GM12878 (cell line): Measurements from ENCODE around the gene DIPK1A. TPM values are rescaled to one million over a fixed set of nuclear protein-coding genes. Genes with fewer than 3 reads are reported as not detected.

Experiments used
- ATAC-seq: fragments of 200-7000 bp; cut with Tn5 transposase; 3 replicates; pipeline ENCODE4 v1.9.1; 2020; ENCODE audit warnings: mild to moderate bottlenecking, moderate library complexity
- BruUV-seq: library from RNA; stranded (reverse); fragments of 400-500 nt; replicated peaks from 2 replicates; lab custom pipeline; 2021; lab: Mats Ljungman, UMichigan
- CTCF ChIA-PET: fragments of 300-600 bp; sonication (Branson Sonifier 250); formaldehyde crosslinking; extraction: SDS; loops from one replicate; lab custom pipeline; 2021; ENCODE audit warnings: inconsistent platforms; lab: Yijun Ruan, JAX
- POLR2A ChIA-PET: fragments of 350-600 bp; formaldehyde crosslinking; extraction: SDS; loops from one replicate; lab custom pipeline; 2021; ENCODE audit warnings: inconsistent platforms; lab: Charles Lee
- RAD21 ChIA-PET: fragments of 300-600 bp; sonication (Branson Sonifier 250); formaldehyde crosslinking; loops from one replicate; lab custom pipeline; 2023; ENCODE audit warnings: antibody characterized with exemption; ENCODE audit not compliant: unreplicated experiment; lab: Charles Lee
- SMC1A ChIA-PET: fragments of 300-600 bp; sonication (Branson Sonifier 250); formaldehyde crosslinking; loops from one replicate; lab custom pipeline; 2023; ENCODE audit not compliant: unreplicated experiment, uncharacterized antibody; lab: Charles Lee
- DNase-seq: peaks from one replicate; pipeline ENCODE4 v3.0.0-alpha.2; 2011; ENCODE audit warnings: low read depth, low spot score
- FAIRE-seq: peaks from 3 replicates; lab custom pipeline; 2011; peaks lifted over from hg19 to GRCh38; lab: Jason Lieb, UNC
- H2AFZ ChIP-seq: 2 replicates; pipeline ENCODE4 v1.6.0; 2011; ENCODE audit warnings: low read depth, low read length, control low read depth; ENCODE audit not compliant: control insufficient read depth
- H3K27ac ChIP-seq: 2 replicates; pipeline ENCODE4 v1.5.1; 2011; ENCODE audit warnings: control low read depth; ENCODE audit not compliant: control insufficient read depth, insufficient read depth
- H3K27me3 ChIP-seq, 2 experiments: replicated peaks in 1 of 2; 2 replicates each; pipeline versions ENCODE4 v1.6.0 to v1.6.1; 2011; ENCODE audit warnings: low read length in 1 of 2; ENCODE audit not compliant: control insufficient read depth in 2 of 2, insufficient read depth in 2 of 2
- H3K36me3 ChIP-seq, 2 experiments: 2 replicates each; pipeline ENCODE4 v1.5.1; 2011; ENCODE audit warnings: low read length in 1 of 2; ENCODE audit not compliant: control insufficient read depth in 2 of 2, insufficient read depth in 2 of 2
- H3K4me1 ChIP-seq: 2 replicates; pipeline ENCODE4 v1.6.1; 2011; ENCODE audit warnings: mild to moderate bottlenecking, low read length, moderate library complexity, mixed read lengths; ENCODE audit not compliant: control insufficient read depth, insufficient read depth
- H3K4me2 ChIP-seq: 2 replicates; pipeline ENCODE4 v1.6.0; 2011; ENCODE audit warnings: control low read depth; ENCODE audit not compliant: control insufficient read depth, insufficient read depth
- H3K4me3 ChIP-seq: fragments of 200-600 bp; sonication (generic); 2 replicates; pipeline ENCODE4 v1.5.1; 2016
- H3K79me2 ChIP-seq: 2 replicates; pipeline ENCODE4 v1.6.0; 2011; ENCODE audit warnings: low read length; ENCODE audit not compliant: control insufficient read depth, insufficient read depth
- H3K9ac ChIP-seq: 2 replicates; pipeline ENCODE4 v1.8.0; 2011; ENCODE audit warnings: low read length, control low read depth, mixed read lengths; ENCODE audit not compliant: control insufficient read depth, insufficient read depth
- H3K9me3 ChIP-seq: replicated peaks from 3 replicates; pipeline ENCODE4 v1.5.1; 2011; ENCODE audit warnings: mild to moderate bottlenecking, low read length; ENCODE audit not compliant: control insufficient read depth, insufficient read depth
- H4K20me1 ChIP-seq: 2 replicates; pipeline ENCODE4 v1.6.0; 2011; ENCODE audit not compliant: control insufficient read depth, insufficient read depth
- BCL3 ChIP-seq: IDR thresholded peaks from 2 replicates; pipeline ENCODE4 v1.6.1; 2011; ENCODE audit warnings: borderline replicate concordance, low read depth, mild to moderate bottlenecking, moderate library complexity, low read length; ENCODE audit not compliant: insufficient read depth, poor library complexity, severe bottlenecking
- EGR1 ChIP-seq, 2 experiments: IDR thresholded peaks; 1 replicate in 1 of 2; 2 replicates in 1 of 2; pipeline ENCODE4 v1.6.1; 2011 to 2012; ENCODE audit warnings: low read depth in 2 of 2, low read length in 2 of 2, borderline replicate concordance in 1 of 2, mild to moderate bottlenecking in 1 of 2, moderate library complexity in 1 of 2
- ELK1 ChIP-seq: IDR thresholded peaks from 2 replicates; pipeline ENCODE4 v1.6.1; 2012; ENCODE audit warnings: low read depth, low read length, improper control_type of control experiment
- FOXM1 ChIP-seq: IDR thresholded peaks from 2 replicates; pipeline ENCODE4 v1.6.1; 2012; ENCODE audit warnings: low read depth, mild to moderate bottlenecking, inconsistent platforms, low read length, moderate library complexity
- GATAD2B ChIP-seq: fragments of 450-650 bp; conservative IDR thresholded peaks from 2 replicates; pipeline ENCODE4 v1.6.1; 2017; ENCODE audit warnings: low read depth, mild to moderate bottlenecking, moderate library complexity
- HDAC6 ChIP-seq: fragments of 200-600 bp; sonication (generic); IDR thresholded peaks from one replicate; pipeline ENCODE4 v1.8.0; 2017; ENCODE audit warnings: antibody characterized with exemption; ENCODE audit not compliant: unreplicated experiment
- IRF5 ChIP-seq: fragments of 450-650 bp; IDR thresholded peaks from 2 replicates; pipeline ENCODE4 v1.6.1; 2017; ENCODE audit warnings: borderline replicate concordance
- LARP7 ChIP-seq: fragments of 450-650 bp; IDR thresholded peaks from 2 replicates; pipeline ENCODE4 v1.6.1; 2017; ENCODE audit warnings: mild to moderate bottlenecking
- NFIC ChIP-seq: IDR thresholded peaks from 2 replicates; pipeline ENCODE4 v1.6.1; 2012; ENCODE audit warnings: low read depth, mild to moderate bottlenecking, inconsistent platforms, low read length, moderate library complexity
- NR2F1 ChIP-seq: fragments of 450-650 bp; conservative IDR thresholded peaks from 2 replicates; pipeline ENCODE4 v1.6.1; 2017; ENCODE audit warnings: mild to moderate bottlenecking
- WRNIP1 ChIP-seq: IDR thresholded peaks from 2 replicates; pipeline ENCODE4 v1.6.1; 2011; ENCODE audit warnings: low read depth, low read length, improper control_type of control experiment, borderline replicate concordance
- ZNF592 ChIP-seq: fragments of 450-650 bp; IDR thresholded peaks from 2 replicates; pipeline ENCODE4 v1.6.1; 2017; ENCODE audit warnings: mild to moderate bottlenecking, moderate library complexity
- WGBS: methylation state at CpG from one replicate; pipeline ENCODE4 v1.1.6; 2016; ENCODE audit warnings: low lambda C conversion rate; ENCODE audit not compliant: insufficient replicate concordance, insufficient coverage; ENCODE audit errors: missing lambda C conversion rate; 5-methylcytosine and 5-hydroxymethylcytosine counted together
- in situ Hi-C: fragments of 300-500 bp; cut with MboI; formaldehyde crosslinking; loops from 9 replicates; pipeline ENCODE4 v1.14.3; 2018; ENCODE audit warnings: mixed read lengths
- intact Hi-C: fragments of 100-400 bp; cut with micrococcal nuclease; formaldehyde crosslinking; loops from one replicate; pipeline ENCODE4 v1.14.2; 2022; ENCODE audit not compliant: unreplicated experiment
- polyA plus RNA-seq, 11 experiments: library from polyadenylated mRNA; depleted of rRNA in 4 of 11; unstranded in 6 of 11; stranded (reverse) in 5 of 11; fragments of >200 nt; fragmentation: Nextera tagmentation in 4 of 11; fragmentation: Illumina TruSeq in 1 of 11; extraction: Ambion mirVana in 4 of 11; extraction: Trizol in 1 of 11; gene quantifications; 1 replicate in 1 of 11; 2 replicates in 10 of 11; pipeline versions ENCODE4 v1.2.1 to v1.2.3, GENCODE V29; 2011 to 2016; ENCODE audit warnings: inconsistent platforms in 2 of 11, missing spikeins in 2 of 11, low read depth in 1 of 11
- total RNA-seq, 4 experiments: library from RNA; depleted of rRNA in 3 of 4; stranded (reverse); fragments of >200 nt in 3 of 4; fragmentation: Illumina TruSeq in 1 of 4; extraction: Trizol in 1 of 4; gene quantifications; 2 replicates each; pipeline versions ENCODE4 v1.2.1 to v1.2.3, GENCODE V29; 2013 to 2021

DIPK1A gene
- total and polyA plus RNA-seq, 10 of the 15 experiments (the other 5 are each of a cell fraction or from before 2014, with no cell fraction given), result 4.9 to 15.0 (median 9.7) TPM

- Histone ChIP-seq H3K9ac (no peak overlapping the region), H3K4me2 (no peak overlapping the region), H3K4me3 (no peak overlapping the region), H3K9me3 (no peaks in the 10 kb centered on the region), H3K4me1 (no peaks in the 10 kb centered on the region), H3K36me3 (no peaks in the 10 kb centered on the region), H3K27me3 (no peaks in the 10 kb centered on the region), H2AFZ (no peak overlapping the region), H3K27ac (no peak overlapping the region), H3K79me2 (no peaks in the 10 kb centered on the region), H4K20me1 (no peaks in the 10 kb centered on the region)
- SMC1A ChIA-PET, result interaction anchor here (0.6 to 5.1 kb wide), 2 partner anchors 71 to 1753 kb away, joined by 3 to 56 read pairs; no protein-coding TSS in a partner anchor
- BruUV-seq, result no TSS peak
- 67% methylated on average over 3 of the region's 3 CpGs for WGBS
- RAD21 ChIA-PET, result interaction anchor here (1.1 to 4.8 kb wide), 2 partner anchors 69 to 71 kb away, joined by 3 to 65 read pairs; no protein-coding TSS in a partner anchor
- FAIRE-seq (no peak), DNase-seq (no peak), ATAC-seq (no peak)
- CTCF ChIA-PET, result interaction anchor here (1.8 to 7.6 kb wide), 2 partner anchors 30 to 73 kb away, joined by 5 to 178 read pairs; no protein-coding TSS in a partner anchor
- no peak for TF ChIP-seq ELK1
- TF ChIP-seq BCL3, result no peak
- TF ChIP-seq IRF5, result no peak
- no peak for TF ChIP-seq WRNIP1
- no peak for TF ChIP-seq EGR1 (IDR thresholded peaks at IDR 0.05; ENCODE audit: borderline replicate concordance in 1 of 2, low read depth in 2 of 2, low read length in 2 of 2)
- TF ChIP-seq ZNF592, result no peak
- TF ChIP-seq FOXM1, result no peak
- no peak for TF ChIP-seq NFIC
- no peak for TF ChIP-seq GATAD2B
- TF ChIP-seq HDAC6, result no peak
- TF ChIP-seq NR2F1, result no peak
- TF ChIP-seq LARP7, result no peak
- intact Hi-C loops, result no loop called here
- POLR2A ChIA-PET, result no interaction called here
- in situ Hi-C loops, result no loop called here
Observed at GRCh38 chr1:92820024-92820423, 141.2 kb downstream of the DIPK1A start.
